ENCODE results near the gene TAOK1.

- TF ChIP-seq CTCF (IDR thresholded peaks at IDR 0.05) = no peak
- TF ChIP-seq EP300 (IDR thresholded peaks at IDR 0.05; ENCODE audit: low read depth) = no peak
- TF ChIP-seq POLR2A (IDR thresholded peaks at IDR 0.05) = no peak
These were observed 197.9 kb downstream of the TAOK1 start for GRCh38 chr17:29588017-29588561.
